GM19372 (cell line): Measurements from ENCODE around the gene LPP.

Experiments used
- ATAC-seq: cut with Tn5 transposase; IDR thresholded peaks from one replicate; pipeline ENCODE4 v1.9.1; 2021; ENCODE audit warnings: mild to moderate bottlenecking, low read depth, moderate library complexity; ENCODE audit not compliant: unreplicated experiment

LPP gene

DNA sequence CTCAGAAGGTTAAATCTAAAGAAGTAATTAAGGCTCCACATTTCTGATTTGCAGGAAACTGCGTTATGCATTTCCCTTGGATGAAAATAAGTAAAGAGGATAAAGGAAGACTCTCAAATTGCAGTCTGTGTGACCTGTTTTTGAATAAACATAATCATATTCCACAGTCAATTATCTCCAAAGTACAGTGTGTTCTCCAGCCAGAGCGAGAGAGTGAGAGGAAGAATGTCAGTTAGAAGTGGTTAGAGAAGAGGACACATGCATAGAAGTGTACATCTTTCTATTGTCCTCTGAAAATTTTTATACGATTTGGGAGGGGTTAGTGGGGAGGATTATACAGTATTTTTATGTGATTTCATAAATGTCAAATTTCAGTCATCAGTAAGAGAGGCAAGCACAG is 487.1 kb downstream of the LPP start:
- no peak for ATAC-seq

DNA sequence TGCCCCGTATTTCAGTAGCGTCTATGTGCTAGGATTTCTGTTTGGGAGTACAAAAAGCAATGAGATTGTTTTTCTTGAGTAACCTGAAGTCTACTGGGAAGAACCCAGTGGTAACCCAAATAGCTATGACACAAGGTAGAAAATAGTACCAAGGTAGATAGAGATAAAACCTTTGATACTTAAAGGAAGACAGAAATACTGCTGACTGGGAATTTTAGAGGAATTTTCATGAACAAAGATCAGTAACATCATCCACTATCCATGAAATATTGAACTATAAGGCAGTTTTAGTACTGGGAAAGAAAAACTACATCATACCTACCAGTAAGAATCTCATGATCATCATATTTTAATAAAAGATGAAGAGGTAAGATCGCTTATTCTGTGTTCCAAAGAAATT is 489.8 kb downstream of the LPP start:
- no peak for ATAC-seq

DNA sequence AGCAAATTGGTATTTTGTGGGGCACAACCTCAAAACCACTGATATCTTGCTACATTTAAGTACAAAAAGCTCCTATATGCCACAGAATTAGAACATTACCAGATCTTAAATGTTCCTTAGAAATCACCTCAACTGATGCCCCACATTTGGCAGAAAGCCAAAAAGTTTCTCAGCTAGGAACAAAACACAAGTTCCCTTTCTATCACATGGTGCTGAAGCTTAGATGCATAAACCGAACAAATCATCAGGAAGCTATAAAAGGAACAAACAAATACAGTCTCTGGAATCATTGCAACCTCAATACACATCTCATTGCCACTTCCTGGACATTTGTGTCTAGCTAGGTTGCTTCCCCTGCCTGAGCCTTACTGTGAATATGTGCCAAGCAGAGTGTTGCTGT is 492.6 kb downstream of the LPP start:
- ATAC-seq, result no peak

GRCh38 chr3:188647237-188647636 is 493.3 kb downstream of the LPP start:
- no peak for ATAC-seq

DNA sequence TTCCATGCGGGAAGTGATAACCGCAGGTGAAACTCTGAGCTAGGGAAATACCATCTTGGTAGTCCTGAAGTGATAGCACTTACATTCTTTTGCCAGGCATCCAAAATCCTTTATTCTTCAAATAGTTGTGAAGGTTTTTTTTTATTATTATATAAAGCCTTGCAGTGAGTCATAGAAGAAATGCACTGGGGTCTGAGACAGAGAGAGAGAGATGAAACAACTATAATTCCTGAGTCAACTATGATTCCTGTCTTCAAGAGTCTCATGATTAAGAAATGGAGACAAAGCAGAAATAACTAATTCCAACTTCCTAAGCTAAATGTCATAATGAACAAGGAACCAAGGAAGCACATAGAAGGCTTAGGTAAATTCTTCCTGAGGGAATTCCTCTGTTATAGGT is 495.6 kb downstream of the LPP start:
- no peak for ATAC-seq

- no peak for ATAC-seq
These were observed 502.4 kb downstream of the LPP start for GRCh38 chr3:188656196-188656982.

DNA sequence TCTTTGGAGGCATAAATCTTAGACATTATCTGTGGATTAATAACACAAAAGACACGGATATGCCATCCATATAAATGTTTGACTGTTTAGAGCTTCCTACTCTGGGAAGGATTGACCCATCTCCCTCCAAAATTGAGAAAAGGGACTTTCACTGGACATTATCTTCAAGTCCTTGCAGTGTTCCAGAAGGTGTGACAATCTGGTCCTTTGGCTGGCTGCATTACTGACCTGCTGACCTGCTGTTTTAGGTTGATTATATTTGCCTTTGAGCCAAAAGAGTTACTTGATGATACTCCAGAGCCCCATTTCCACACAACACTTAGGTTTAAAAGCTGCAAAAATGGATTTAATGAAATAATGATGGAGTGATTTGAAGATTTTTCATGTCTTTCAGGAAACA is 504.6 kb downstream of the LPP start:
- ATAC-seq, result no peak

- no peak for ATAC-seq
These were observed 505.6 kb downstream of the LPP start for GRCh38 chr3:188659449-188660090.

DNA sequence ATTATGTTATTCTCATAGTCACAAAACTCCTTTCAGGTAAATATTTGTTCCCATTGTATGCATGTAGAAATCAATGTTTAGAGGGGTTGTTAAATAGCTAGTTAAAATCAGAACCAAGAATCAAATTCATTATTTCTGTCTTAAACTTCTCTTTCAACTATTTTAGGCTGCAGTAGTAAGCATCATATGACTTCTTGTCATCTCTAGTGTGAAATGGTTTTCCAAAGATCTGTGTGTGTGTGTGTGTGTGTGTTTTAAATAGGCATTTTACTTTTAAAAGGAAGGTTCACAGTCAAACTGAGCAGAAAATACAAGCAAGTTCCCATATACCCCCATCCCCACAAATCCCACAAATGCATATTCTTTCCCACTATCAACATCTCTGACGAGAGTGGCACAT is 506.5 kb downstream of the LPP start:
- no peak for ATAC-seq

DNA sequence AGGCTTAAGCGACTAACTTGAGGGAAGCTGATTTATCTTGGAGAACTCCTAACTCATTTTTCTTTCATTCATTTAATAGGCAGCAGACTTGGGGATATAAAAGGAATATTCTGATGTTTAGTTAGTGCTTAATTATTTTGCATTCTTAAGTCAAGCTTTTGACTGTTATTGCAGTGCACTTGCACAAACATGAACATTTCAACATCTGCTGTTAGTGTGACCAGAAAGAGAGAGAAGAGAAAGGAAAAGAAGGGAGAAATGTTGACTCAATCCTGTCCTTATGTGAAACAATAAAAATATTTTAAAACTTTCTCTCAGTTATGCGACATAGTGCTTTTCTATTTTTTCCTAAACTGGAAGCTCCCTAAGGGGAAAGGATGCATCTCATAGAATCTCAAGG is 507.8 kb downstream of the LPP start:
- ATAC-seq, result no peak

GRCh38 chr3:188662214-188662613 is 508.3 kb downstream of the LPP start:
- no peak for ATAC-seq

- ATAC-seq, result no peak
These were observed 508.8 kb downstream of the LPP start for GRCh38 chr3:188662795-188663194.

- ATAC-seq, result no peak
These were observed 509.9 kb downstream of the LPP start for GRCh38 chr3:188663839-188664238.

- no peak for ATAC-seq
These were observed 510.8 kb downstream of the LPP start for GRCh38 chr3:188664795-188665194.

GRCh38 chr3:188667926-188668325 is 514.0 kb downstream of the LPP start:
- ATAC-seq, result no peak

DNA sequence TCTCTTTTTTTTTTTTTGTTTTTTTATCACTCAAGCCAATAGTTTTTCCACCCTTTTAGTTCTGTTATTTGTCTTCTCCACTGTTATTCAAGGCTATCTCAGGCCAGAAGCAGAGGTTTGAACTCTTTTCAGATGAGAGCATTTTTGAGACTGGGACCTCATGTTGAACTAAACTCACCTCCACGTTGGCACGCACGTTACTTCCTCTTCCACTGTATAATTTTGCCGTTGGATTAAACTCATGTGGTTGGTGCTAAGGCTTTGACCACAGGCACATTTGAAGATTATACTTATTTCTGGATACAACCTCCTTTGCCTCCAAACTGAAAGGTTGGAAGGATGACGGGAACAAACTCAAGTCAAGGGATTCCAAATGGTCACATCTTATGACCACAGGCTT is 516.5 kb downstream of the LPP start:
- no peak for ATAC-seq

GRCh38 chr3:188671971-188672370 is 518.0 kb downstream of the LPP start:
- no peak for ATAC-seq

GRCh38 chr3:188672840-188673239 is 518.9 kb downstream of the LPP start:
- ATAC-seq, result no peak

DNA sequence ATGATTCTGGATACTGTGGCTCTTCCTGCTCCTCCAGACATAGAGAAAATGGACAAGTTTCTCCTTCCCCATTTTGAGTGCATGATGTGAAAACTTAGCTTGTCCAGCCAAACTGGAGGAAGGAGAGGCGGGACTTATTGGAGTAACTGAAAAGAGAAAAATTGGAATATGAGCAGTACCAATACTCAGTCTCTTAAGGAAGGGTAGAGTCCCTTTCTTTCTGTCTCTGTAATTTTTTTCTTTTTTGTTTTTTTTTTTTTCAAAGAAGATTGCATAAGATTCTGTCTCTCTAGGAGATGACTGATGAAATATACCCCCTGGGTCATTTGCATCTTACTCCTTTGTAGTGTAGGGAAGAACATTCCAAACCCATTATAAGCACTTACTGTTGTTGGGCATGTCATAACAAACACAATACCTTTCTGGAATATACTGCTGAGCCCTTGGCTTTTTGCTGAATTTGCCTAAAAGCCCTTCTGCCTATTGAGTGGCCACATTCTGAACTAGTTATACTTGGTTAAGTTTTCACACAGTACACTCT is 519.8 kb downstream of the LPP start:
- no peak for ATAC-seq

- no peak for ATAC-seq
These were observed 520.6 kb downstream of the LPP start for GRCh38 chr3:188674595-188674994.

- no peak for ATAC-seq
These were observed 523.4 kb downstream of the LPP start for GRCh38 chr3:188677344-188677743.

GRCh38 chr3:188680189-188680588 is 526.2 kb downstream of the LPP start:
- ATAC-seq, result no peak
